HG03460 (cell line): ENCODE results near the gene LIMD2.

ENCODE experiments used
- ATAC-seq: cut with Tn5 transposase; IDR thresholded peaks from one replicate; pipeline ENCODE4 v1.9.1; 2021; ENCODE audit not compliant: unreplicated experiment

LIMD2 gene

GRCh38 chr17:63685041-63685440, 14.9 kb downstream of the LIMD2 start:
- no peak for ATAC-seq

- ATAC-seq: no peak
These were observed 16.9 kb downstream of the LIMD2 start for GRCh38 chr17:63682981-63683380.

GRCh38 chr17:63682441-63682840, 17.5 kb downstream of the LIMD2 start:
- no peak for ATAC-seq

- no peak for ATAC-seq
These were observed 18.4 kb downstream of the LIMD2 start for GRCh38 chr17:63681530-63681929.

- no peak for ATAC-seq
These were observed 19.2 kb downstream of the LIMD2 start for GRCh38 chr17:63680700-63681099.

- no peak for ATAC-seq
These were observed 20.7 kb downstream of the LIMD2 start for GRCh38 chr17:63679214-63679613.

GRCh38 chr17:63676584-63676983, 23.3 kb downstream of the LIMD2 start:
- ATAC-seq: no peak

GRCh38 chr17:63675607-63676546, 24.0 kb downstream of the LIMD2 start:
- ATAC-seq: no peak

GRCh38 chr17:63675231-63675606, 24.7 kb downstream of the LIMD2 start:
- ATAC-seq: no peak

- no peak for ATAC-seq
These were observed 27.1 kb downstream of the LIMD2 start for GRCh38 chr17:63672856-63673255.

GRCh38 chr17:63665527-63666214, 34.3 kb downstream of the LIMD2 start:
- ATAC-seq: peak; percentile 65

GRCh38 chr17:63659850-63660249, 40.1 kb downstream of the LIMD2 start:
- no peak for ATAC-seq

GRCh38 chr17:63658366-63658765, 41.6 kb downstream of the LIMD2 start:
- ATAC-seq: no peak

GRCh38 chr17:63657786-63658185, 42.1 kb downstream of the LIMD2 start:
- ATAC-seq: no peak

GRCh38 chr17:63653050-63653449, 46.9 kb downstream of the LIMD2 start:
- ATAC-seq: no peak

- ATAC-seq: no peak
These were observed 47.8 kb downstream of the LIMD2 start for GRCh38 chr17:63652106-63652505.

GRCh38 chr17:63649813-63650212, 50.1 kb downstream of the LIMD2 start:
- no peak for ATAC-seq

GRCh38 chr17:63647936-63648335, 52.0 kb downstream of the LIMD2 start:
- ATAC-seq: no peak

- ATAC-seq: no peak
These were observed 52.7 kb downstream of the LIMD2 start for GRCh38 chr17:63647065-63647725.

GRCh38 chr17:63646488-63646806, 53.5 kb downstream of the LIMD2 start:
- ATAC-seq: peak; percentile 77
